Stimulated activated CD8-positive, alpha-beta memory T cell treated with anti-CD3 and anti-CD28 coated beads, Interleukin-2, amount 100 ng/mL, for 1 hour (primary cell): ENCODE data around the gene LAMC3.

ENCODE experiments used
- DNase-seq, 2 donors: peaks; one replicate each; pipeline ENCODE4 v3.0.0-alpha.2; 2020; ENCODE audit warnings: low read depth in 2 of 2

LAMC3 gene

DNA sequence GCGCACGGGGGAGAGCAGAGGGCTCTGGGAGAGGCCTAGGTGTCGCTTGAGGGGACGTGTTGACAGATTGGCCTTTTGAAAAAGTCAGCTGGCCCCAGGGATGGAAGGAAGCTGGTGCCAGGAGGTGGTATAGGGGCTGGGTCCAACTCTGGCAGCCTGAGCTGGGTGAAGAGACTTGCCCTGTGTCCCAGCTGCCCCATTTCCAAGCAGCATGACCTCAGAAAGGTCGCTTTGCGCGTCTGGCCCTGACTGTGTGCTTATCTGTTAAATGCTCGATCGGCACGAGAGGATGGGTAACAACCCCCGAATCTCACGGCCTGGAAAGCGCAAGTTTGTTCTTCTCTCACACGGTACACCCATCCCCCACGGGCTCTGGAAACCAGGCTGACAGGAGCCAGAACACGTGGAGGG lies 31.2 kb upstream of the LAMC3 start:
- no peak for DNase-seq

DNA sequence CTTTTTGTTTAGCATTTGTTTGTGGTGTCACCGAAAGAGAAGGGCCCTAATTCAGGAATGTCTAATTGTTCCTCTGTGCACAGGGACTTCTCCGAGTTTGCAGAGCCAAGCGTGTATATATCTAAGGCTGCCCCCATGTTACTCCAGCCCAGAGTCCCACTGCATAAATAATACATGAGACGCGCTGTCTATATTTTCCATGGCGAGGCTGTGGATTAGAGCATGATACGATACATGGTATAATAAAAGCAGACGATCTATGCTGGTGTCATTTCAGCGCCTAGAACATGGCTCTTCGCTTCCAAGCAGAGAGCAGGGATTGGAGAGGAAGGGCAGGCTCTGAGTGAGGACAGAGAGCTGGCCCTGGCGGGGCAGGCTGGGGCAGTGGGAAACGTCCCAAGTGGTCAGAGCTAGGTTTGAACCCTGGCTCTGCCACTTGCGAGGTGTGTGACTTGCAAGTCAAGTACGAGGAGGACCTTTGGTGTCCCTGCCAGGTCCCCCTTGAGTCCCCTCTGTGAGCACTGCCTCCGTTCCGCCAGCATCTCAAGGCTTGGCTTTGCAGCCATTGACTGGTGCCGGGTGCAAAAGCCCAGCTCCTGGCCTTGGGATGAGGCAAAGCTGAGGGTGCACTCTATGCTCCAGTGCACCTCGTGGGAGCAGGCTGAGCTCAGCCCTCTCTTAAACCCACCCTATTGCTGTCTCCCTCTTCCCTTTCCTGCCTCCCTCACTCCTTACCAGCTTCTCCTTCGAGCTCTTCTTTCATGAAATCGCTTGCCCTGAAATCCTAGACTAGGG lies 29.2 kb upstream of the LAMC3 start:
- DNase-seq, result no peak

DNA sequence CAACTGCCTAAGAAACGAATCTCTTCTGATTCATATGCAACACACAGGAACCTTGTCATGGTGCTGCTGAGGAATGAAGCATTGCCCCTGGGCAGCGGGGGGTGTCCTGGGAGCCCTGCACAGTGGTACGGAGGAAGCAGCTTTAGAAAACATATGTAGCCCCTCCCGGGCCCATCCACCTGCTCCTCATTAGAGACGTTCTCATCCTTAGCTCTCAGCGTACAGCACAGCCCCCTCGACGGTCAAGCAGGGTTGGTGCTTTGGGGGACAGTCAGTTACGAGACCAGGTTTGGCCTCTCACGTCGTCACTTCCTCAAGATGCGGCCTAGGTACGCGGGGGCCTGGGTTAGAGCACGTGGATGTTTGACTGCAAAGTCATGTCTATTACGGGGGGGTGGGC lies 28.4 kb upstream of the LAMC3 start:
- no peak for DNase-seq

DNA sequence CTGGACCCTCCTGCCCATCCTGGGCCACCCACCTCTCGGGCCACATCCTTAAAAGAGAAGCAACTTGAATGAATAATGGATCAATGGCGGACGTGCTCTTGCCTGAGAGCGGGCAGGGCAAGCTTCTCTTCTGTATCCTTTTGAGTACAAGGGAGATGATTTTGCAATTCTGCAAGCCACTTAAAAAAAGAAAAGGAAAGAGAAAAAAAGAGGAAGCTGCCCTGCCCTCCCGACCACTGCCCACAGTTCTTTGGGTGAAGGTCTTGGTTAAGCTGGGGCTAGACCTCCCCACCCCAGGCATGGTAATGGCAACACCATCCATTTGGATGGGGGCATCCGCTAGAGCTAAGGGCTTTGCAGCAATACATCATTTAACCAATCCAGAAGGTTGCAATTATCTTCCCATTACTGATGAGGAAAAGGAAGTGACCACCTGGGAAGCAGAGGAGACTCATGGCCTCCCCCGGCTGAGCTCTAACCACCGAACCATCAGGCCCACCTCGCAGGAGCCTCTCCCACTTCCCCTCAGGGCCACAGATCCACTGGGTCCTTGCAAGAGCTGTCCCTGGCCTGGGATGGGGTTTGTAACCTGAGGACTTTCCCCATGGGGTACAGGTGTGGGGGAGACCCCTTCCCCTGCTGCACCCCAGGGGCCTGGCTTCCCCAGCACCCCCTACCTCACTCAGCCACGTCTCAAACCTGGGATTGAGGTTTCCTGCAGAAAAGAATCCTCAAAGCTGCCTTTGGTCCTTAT lies 27.8 kb upstream of the LAMC3 start:
- DNase-seq, result no peak

DNA sequence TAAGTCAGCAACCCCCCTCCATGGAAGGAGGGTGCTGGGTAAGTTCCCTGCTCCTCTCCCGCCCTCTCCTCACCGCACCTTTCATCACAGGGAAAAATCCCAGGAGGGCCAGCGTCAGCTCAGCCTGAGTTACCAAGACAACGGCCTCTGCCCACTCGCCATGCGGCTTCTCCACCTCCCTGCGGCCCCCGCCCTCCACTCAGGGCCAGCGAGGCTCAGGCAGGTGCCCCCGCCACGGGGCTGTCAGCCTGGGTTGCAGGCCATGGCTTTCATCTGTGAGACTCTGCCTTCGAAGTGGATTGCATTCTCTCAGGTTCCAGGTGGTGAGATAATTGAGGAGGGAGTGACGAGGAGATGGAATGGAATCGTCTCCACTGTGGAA lies 27.2 kb upstream of the LAMC3 start:
- DNase-seq, result no peak

DNA sequence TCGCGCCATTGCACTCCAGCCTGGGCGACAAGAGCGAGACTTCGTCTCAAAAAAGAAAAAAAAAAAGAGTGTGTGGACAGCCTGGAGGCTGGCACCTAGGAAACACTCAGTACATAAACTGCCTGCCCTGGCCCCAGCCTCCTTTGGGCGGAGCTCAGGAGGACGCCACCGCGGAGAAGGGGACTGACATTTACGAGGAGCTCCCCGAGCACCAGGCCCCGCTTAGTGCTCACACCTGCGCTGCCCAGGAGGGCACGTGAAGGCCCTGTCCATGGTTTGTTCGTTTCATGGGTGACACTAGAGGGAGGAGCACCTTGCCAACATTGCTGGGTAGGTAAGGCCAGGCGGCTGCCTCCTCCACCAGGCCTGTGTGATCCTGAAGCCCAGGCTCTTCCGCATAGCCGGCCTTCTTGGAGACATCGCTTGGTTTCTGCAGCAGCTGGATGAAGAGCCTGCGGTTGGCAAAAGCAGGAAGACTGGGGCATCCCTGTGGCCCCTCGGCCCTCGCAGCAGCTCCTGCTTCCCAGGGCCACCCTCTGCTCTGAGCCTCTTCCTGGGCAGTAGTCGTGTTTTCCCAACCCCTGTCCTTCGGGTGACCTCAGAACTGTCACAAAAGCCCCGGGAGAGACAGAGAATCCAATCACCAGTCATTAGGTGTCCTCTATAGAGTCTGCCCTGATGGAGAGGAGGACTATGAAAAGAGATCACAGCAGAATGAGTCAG lies 26.2 kb upstream of the LAMC3 start:
- no peak for DNase-seq

DNA sequence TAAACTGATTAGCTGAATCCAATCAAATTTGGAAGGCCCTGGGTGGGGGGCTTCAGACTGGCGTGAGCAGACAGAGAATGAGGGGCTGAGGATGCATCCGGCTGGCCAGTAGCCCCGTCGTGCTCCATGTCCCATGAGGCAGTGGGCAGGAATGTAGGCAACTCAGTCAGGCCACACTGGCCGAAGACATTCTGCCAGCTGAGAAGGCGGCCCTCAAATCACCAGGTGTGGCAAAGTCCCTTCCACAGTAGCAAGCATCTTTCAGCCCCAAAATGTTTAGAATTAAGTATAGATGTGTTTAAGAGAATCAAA lies 25.7 kb upstream of the LAMC3 start:
- no peak for DNase-seq

DNA sequence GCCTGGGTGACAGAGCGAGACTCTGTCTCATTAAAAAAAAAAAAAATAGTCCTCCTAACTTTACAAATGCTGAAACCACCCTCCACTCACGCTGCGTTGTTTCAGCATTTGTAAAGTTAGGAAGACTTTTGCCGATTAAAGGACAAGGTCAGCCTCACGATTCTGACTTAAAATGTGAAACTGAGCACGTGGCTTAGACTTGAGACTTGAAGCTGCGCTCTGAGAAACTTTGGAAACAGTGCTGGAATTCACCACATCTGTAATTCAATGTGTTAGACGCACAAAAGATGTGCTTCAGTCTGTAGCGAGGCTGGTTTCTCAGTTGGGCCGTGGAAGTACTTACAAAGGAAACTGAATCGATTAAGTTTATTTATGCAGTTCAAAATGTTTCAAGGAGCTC lies 25.0 kb upstream of the LAMC3 start:
- DNase-seq, result no peak

DNA sequence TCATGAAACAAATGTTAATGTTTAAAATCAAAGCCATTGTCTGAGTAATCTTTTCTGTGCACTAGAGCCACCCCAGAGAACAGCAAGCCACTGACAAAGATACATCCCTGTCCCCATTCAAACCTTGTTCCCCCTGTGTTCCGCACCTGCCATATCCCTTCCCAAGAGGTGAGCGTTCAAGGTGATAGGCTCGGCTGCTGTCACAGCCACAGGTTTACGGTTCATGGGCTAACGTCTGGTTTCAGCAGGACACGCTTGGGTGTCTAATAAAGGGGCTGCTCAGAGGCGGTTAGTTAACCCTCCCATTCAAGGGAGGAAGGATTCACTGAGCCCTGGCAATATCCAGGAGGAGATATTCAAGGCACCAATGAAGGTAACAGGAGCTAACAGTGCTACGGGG lies 24.5 kb upstream of the LAMC3 start:
- no peak for DNase-seq

DNA sequence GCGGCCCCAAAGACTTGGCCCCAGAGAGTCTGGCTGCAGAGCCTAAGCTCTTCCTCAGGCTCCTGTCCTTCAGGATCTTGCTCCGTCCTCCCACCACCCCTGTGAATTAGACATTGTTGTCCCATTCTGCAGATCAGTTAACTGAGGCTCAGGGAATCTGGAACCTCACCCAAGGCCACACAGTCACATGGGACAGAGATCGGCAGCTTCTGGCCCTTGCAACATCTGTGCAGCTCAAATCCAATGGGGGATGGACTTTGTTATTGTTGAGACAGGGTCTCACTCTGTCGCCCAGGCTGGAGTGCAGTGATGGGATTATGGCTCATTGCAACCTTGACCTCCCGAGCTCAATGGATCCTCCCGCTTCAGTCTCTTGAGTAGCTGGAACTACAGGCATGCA lies 23.9 kb upstream of the LAMC3 start:
- DNase-seq, result no peak

DNA sequence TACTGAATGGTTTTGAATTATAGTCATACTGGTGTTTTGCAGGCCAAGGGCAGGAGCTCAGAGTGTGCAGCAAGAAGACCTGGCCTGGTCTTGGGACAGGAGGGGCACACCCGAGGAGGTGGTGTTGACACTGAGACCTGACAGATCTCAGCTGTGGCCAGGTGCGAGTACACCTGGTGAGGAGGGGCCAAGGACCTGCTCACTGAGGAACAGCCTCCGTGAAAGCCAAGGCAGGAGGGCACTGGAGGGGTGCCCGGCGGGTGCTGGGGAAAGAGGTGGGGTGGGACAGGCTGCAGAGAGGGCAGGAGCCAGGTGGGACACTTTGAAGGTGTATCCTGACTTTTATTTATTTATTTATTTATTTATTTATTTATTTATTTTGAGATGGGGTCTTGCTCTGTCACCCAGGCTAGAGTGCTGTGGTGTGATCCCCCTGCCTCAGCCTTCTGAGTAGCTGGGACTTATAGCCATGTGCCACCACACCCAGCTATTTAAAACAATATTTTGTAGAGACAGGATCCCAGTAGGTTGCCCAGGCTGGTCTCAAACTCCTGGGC lies 23.3 kb upstream of the LAMC3 start:
- no peak for DNase-seq

DNA sequence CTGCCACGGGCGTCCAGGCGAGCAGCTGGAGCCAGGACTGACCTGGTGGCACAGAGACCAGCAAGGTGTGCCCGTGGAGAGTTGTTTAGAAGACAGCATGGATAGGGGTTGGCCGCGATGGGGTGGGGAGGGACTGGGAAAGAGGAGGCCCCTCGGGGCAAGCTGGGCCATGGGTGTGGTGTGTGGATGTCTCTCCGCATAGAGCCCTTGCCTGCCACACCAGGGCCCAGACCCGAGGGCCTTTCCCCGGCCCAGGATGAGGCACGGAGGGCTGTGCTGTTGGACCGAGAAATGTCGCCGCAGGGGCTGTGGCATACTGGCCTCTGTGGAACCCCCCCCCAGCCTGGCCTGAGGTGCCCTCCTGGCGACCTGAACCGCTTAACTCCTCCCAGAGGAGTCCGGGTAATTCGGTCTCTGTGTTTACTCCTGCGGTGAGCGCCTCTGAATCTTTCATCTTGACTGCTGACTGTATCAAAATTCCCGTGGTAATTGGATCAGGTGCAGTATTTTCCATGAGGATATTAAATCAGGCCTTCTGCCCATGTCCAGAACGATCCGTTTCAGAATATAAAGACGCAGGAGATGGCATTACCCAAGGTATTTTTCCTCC lies 22.5 kb upstream of the LAMC3 start:
- no peak for DNase-seq

DNA sequence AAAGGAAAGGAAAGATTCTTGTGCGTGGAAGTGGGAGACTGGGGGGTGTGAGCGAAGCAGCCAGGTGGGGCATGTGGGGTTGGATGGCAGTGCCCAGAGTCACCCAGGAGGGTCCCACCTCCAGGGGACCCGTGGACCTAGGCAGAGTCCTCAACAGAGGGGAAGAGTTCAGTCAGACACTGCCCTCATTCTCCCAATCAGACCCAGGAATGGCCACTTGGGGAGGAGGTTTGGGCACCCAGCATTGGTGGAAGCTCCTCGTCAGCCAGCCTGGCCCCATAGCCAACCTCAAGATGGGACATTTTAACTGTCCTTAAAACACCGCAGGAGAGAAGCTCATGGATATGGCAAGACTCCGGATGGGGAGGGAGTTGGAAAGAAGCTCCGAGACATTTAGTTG lies 21.9 kb upstream of the LAMC3 start:
- no peak for DNase-seq

DNA sequence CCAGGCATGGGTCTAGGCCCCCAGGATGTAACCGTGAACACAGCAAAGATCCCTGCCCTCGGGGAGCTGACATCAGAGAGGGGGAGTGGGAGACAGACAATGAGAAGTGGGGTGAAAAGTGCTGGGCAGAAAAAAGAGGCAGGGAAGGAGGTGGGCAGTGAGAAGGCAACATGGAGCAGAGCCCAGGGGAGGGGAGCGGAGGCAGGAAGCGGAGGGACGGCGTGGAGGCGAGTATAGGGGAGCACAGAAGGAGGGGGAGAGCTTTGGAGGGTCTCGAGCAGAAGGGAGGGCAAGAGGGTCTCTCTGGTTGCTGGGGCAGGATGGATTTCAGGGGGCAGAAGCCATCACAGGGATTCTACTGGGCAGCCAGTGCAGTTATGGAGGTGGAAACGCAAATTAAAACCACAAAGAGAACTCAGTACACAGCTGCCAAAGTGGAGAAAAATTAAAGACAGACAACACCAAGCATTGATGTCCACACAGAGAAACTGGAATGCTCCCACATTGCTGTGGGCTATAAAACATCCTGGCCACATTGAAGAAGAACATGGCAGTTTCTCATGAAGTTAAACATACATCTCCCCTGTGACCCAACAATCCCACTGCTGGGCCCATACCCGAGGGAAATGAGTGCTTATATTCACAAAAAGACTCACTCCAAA lies 21.1 kb upstream of the LAMC3 start:
- no peak for DNase-seq

DNA sequence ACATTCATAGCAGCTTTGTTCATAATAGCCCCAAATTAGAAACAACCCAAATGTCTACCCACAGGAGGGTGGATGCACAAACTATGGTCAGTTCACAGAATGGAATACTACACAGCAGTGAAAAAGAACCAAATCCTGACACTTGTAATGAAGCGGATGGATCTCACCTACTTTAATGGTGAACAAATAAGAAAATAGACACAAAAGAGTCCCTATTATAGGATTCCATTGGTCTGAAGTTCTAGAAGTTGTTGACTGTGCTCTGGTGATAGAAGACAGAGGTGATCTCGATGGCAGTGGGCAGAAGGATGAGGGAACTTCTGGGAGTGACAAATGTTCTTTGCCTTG lies 20.6 kb upstream of the LAMC3 start:
- no peak for DNase-seq

DNA sequence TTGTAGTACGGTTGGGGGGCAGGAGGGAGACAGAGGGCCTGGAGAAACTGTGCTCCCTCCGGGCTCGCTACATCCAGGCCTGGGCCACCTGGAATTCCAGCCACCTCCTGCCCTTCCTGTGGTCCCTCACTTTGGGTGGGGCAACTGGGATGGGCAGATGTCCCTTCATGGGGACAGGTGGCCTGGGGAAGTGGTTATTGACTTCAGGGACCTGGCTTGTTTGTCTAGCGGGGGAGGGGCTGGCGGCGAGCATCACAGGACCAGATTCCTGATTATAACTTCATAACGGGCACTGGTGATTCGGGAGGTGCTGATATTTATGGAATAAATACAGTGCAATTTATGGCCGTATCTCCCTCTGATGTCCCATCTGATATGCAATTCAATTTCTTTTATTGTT lies 20.1 kb upstream of the LAMC3 start:
- no peak for DNase-seq

DNA sequence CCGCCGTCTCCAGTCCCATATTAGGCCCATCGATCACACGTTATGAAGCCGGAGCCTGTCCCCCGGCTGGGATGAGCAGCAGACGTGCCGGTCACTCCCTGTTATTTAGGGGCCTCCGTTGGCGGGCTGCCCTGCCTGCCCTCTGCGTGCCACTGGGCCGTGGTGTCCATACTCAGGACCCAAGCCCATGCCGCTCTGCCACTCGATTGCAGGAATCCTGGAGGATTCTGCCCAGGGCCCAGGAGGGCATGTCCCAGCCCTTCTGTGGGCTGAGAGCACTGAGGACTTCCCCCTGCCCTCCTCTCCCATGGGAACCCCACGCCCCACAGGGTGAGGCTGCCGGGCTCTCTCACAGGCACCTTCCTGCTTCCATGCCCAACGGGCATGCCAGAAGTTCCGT lies 19.6 kb upstream of the LAMC3 start:
- no peak for DNase-seq

DNA sequence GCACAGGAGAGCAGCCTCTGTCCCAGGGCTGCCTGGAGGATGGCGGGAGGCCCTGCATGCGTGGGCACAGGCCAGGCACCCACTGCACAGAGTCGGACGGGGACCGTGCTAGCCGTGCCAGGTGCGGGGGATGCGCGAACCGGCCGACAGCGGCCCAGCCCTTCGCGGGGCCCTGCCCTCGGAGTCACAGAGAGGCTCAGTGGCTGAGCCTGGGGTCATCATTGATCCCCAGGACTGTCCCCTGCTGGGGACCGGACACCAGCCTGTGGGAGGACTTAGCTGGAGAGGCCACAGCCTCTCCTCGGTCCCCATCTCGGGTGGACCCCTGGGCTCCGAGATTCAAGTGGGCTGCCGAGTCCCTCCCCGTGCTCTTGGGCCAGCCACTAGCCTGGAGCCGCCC lies 19.1 kb upstream of the LAMC3 start:
- DNase-seq, result no peak

DNA sequence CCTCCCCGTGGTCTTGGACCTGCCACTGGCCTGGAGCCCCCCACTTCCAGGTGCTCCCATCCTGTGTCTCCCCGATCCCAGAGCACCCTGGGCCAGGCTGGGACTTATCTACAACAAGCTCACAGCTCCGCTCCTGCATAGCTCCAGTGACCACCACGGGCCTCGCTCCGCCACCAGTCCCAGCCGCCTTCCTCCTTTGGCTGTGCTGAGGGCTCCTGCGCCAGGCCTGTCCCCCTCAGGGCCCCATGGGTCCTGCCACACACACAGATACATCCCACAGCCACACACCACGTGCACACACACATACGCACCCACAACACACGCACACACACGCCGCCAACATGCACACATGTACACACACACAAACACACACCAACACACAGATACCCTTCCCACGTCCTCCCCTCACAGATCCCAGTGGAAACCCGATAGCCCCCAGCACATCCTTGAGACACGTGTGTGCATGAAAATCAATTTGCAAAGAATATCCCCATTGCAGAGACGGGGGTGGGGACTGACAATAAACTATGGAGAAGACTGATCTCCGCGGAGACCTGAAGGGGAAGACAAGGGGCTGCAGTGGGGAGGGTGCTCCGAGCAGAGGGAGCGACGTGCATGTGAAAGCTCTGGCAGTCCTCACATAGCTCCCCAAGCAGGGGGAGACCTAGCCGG lies 18.5 kb upstream of the LAMC3 start:
- no peak for DNase-seq

DNA sequence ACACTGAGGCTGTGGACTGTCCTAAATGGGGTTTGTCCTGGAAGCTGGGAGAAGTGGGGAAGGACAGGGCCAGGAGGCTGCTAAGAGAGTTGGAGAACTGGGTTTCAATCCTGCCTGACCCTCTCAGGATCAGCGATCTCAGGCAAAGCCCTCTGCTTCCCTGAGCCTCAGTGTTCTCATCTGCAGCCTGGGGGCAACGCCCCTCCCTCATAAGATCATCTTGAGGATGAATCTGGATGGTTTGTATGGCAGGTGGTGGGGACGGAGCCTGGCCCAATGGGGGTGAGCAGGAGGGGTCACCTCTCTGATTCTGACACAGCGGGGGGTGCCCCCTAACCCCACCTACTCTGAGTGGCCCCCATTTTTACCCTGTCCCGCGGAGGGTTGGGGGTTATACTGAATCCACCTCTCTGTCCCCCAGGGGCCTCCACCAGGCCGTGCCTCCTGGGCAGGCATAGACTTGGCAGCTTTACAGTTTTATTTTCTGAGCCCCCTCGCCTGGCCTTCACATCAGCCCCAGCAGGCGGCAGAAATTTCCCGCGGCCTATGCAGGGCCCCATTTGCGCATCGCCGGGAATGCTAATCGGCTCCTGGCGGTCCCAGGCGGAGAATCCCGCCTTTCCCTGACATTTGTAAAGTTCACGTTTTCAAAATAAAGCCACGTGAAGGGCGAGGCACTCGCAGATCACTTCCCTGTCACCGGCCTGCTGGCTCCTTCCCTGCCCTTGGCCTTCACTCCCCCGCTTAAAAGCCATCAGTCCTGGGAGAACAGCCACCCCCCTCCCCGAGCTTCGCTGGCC lies 17.8 kb upstream of the LAMC3 start:
- no peak for DNase-seq
